Measurements from ENCODE around the gene BATF.

- no peak for TF ChIP-seq CTCF (conservative IDR thresholded peaks at IDR 0.05; ENCODE audit: low read length)
- TF ChIP-seq EZH2phosphoT487 (IDR thresholded peaks at IDR 0.05; ENCODE audit: borderline replicate concordance): no peak
Observed at GRCh38 chr14:75495399-75495798, 26.9 kb upstream of the BATF start.
